ENCODE measurements around the gene ANKLE2. TPM values are rescaled to one million over a fixed set of nuclear protein-coding genes. Genes with fewer than 3 reads are reported as not detected.

Gene ANKLE2
- total and polyA plus RNA-seq, 2 of the 8 experiments (the other 6 are each of a cell fraction or from before 2014, with no cell fraction given): 41.0 to 64.9 TPM

GRCh38 chr12:132773077-132773955, 11.7 kb upstream of the ANKLE2 start:
- Histone ChIP-seq H2BK120ac (replicated peaks; ENCODE audit: low read depth, low read length) (no peak overlapping the region), H3K79me1 (ENCODE audit: low read depth, low read length) (no peaks in the 10 kb centered on the region; the same call in 1 of the 2 replicates), H2AK5ac (ENCODE audit: low read depth, low read length) (no peak overlapping the region), H3K56ac (replicated peaks; ENCODE audit: insufficient read length, low read depth, low read length) (no peak overlapping the region), H3K36me3 (ENCODE audit: control insufficient read depth in 2 of 4, insufficient read depth in 4 of 4, low read length in 3 of 4) (peaks cover 21 to 43% (median 34%) of the 10 kb centered on the region in 4 experiments), H3K9ac (replicated peaks in 1 of 4; ENCODE audit: extremely low read depth in 1 of 4, low read depth in 3 of 4, low read length in 3 of 4) (no peak overlapping the region), H2BK12ac (ENCODE audit: low read depth, low read length) (no peak overlapping the region), H4K5ac (ENCODE audit: insufficient read length, low read depth, low read length) (no peak overlapping the region), H3K4me2 (ENCODE audit: insufficient read depth in 1 of 2, low read depth in 2 of 2, low read length in 2 of 2) (no peak overlapping the region), H3K18ac (ENCODE audit: extremely low read depth, low read length) (no peak overlapping the region), H2BK5ac (ENCODE audit: low read depth, low read length) (no peak overlapping the region), H2BK20ac (ENCODE audit: low read length) (no peak overlapping the region), H3K27me3 (replicated peaks in 1 of 4; ENCODE audit: control insufficient read depth in 3 of 4, extremely low read depth in 1 of 4, insufficient read depth in 3 of 4, low read length in 3 of 4) (no peaks in the 10 kb centered on the region), H3K23me2 (ENCODE audit: low read depth, low read length) (no peaks in the 10 kb centered on the region), H4K8ac (ENCODE audit: extremely low read depth, insufficient read depth, low read length) (no peak overlapping the region), H3K14ac (ENCODE audit: insufficient read length) (no peak overlapping the region), H4K91ac (replicated peaks; ENCODE audit: insufficient read length, low read length) (no peak overlapping the region), H3K4me1 (replicated peaks in 1 of 4; ENCODE audit: control insufficient read depth in 3 of 4, insufficient read depth in 4 of 4, low read length in 3 of 4) (no peaks in the 10 kb centered on the region), H2BK15ac (ENCODE audit: low read length) (no peak overlapping the region), H3K27ac (ENCODE audit: low read depth, low read length) (no peak overlapping the region), H2AFZ (ENCODE audit: low read length) (no peak overlapping the region), H3K4ac (replicated peaks; ENCODE audit: insufficient read length, low read depth, low read length) (no peak overlapping the region), H3K23ac (ENCODE audit: insufficient read length) (no peak overlapping the region), H3K79me2 (ENCODE audit: control insufficient read depth in 1 of 2, insufficient read depth in 2 of 2, low read length in 2 of 2) (no peaks in the 10 kb centered on the region), H3K4me3 (ENCODE audit: extremely low read depth in 1 of 4, insufficient read depth in 2 of 4, low read depth in 3 of 4, low read length in 4 of 4) (no peak overlapping the region), H3K9me3 (ENCODE audit: insufficient read depth in 2 of 2, low read depth in 1 of 2, low read length in 1 of 2) (no peaks in the 10 kb centered on the region), H4K20me1 (replicated peaks in 1 of 2; ENCODE audit: control insufficient read depth in 1 of 2, insufficient read depth in 2 of 2, low read length in 2 of 2) (peaks cover 0 to 2% of the 10 kb centered on the region in 2 experiments)
- no peak for FAIRE-seq
- 95% methylated on average over 35 of the region's 41 CpGs; no CpG with 5 or more reads in 1 of the 2 experiments for WGBS, 2 experiments (ENCODE audit: extremely low coverage in 1 of 2, insufficient coverage in 1 of 2, insufficient read length in 1 of 2, insufficient replicate concordance in 2 of 2, low coverage in 1 of 2, low lambda C conversion rate in 2 of 2, missing lambda C conversion rate in 1 of 2)
- ChIA-PET POLR2A (ENCODE audit: partially characterized antibody) (interaction anchor here (0.8 to 3.7 kb wide), 6 partner anchors 7 to 106 kb away, joined by 3 to 30 read pairs (median 4); partner anchors contain the start of gene ANKLE2), CTCF (ENCODE audit: partially characterized antibody) (interaction anchor here (0.7 to 1.3 kb wide), 3 partner anchors 9 to 29 kb away, joined by 3 to 8 read pairs (median 4); no protein-coding TSS in a partner anchor)
- no peak for DNase-seq (ENCODE audit: low read depth in 1 of 2, low spot score in 2 of 2)
- TF ChIP-seq ATF3 (IDR thresholded peaks at IDR 0.05; ENCODE audit: insufficient read depth, low read depth, low read length): no peak
- no peak for TF ChIP-seq MAFK (IDR thresholded peaks at IDR 0.05; ENCODE audit: low read depth, low read length)
- TF ChIP-seq YY1 (IDR thresholded peaks at IDR 0.05; ENCODE audit: low read depth, low read length): no peak
- TF ChIP-seq POLR2A (IDR thresholded peaks at IDR 0.05; ENCODE audit: control extremely low read depth in 1 of 2, low read depth in 2 of 2, low read length in 2 of 2): no peak
- TF ChIP-seq CTCF (IDR thresholded peaks at IDR 0.05; ENCODE audit: control extremely low read depth in 1 of 3, insufficient read depth in 1 of 3, low read depth in 1 of 3, low read length in 3 of 3): no peak
- no peak for TF ChIP-seq JUND (IDR thresholded peaks at IDR 0.05; ENCODE audit: low read length)
- no peak for TF ChIP-seq RXRA (IDR thresholded peaks at IDR 0.05; ENCODE audit: insufficient read depth, low read depth, low read length)
- no peak for TF ChIP-seq CHD1 (IDR thresholded peaks at IDR 0.05; ENCODE audit: low read depth, low read length)
- TF ChIP-seq GABPA (IDR thresholded peaks at IDR 0.05; ENCODE audit: borderline replicate concordance, insufficient read depth, low read length): no peak

Measured in H1 (cell line).